ENCODE measurements around the gene TUT4.

Gene TUT4

GRCh38 chr1:52569449-52570210 is 16.7 kb upstream of the TUT4 start:
- no peak for FAIRE-seq

GRCh38 chr1:52567943-52568342 is 15.1 kb upstream of the TUT4 start:
- FAIRE-seq = no peak

- no peak for FAIRE-seq
Measured at GRCh38 chr1:52562766-52563165, 9.9 kb upstream of the TUT4 start.

- FAIRE-seq = no peak
Measured at GRCh38 chr1:52559875-52560274, 7.0 kb upstream of the TUT4 start.

- FAIRE-seq = no peak
Measured at GRCh38 chr1:52558941-52559340, 6.0 kb upstream of the TUT4 start.

GRCh38 chr1:52556641-52557360 is 3.9 kb upstream of the TUT4 start:
- FAIRE-seq = no peak

GRCh38 chr1:52554756-52555155 is 1.9 kb upstream of the TUT4 start:
- no peak for FAIRE-seq

- FAIRE-seq = no peak
Measured at GRCh38 chr1:52554267-52554640, 1.4 kb upstream of the TUT4 start.

- FAIRE-seq = no peak
Measured at GRCh38 chr1:52553362-52554266, 722 bp upstream of the TUT4 start.

GRCh38 chr1:52552236-52552504 is 722 bp downstream of the TUT4 start:
- FAIRE-seq = no peak

GRCh38 chr1:52551507-52552235 is 1.2 kb downstream of the TUT4 start:
- no peak for FAIRE-seq

- no peak for FAIRE-seq
Measured at GRCh38 chr1:52550447-52550846, 2.4 kb downstream of the TUT4 start.

- no peak for FAIRE-seq
Measured at GRCh38 chr1:52549267-52549666, 3.6 kb downstream of the TUT4 start.

- no peak for FAIRE-seq
Measured at GRCh38 chr1:52546852-52547251, 6.0 kb downstream of the TUT4 start.

GRCh38 chr1:52544665-52545525 is 8.0 kb downstream of the TUT4 start:
- FAIRE-seq = no peak

- no peak for FAIRE-seq
Measured at GRCh38 chr1:52542085-52542688, 10.7 kb downstream of the TUT4 start.

GRCh38 chr1:52534928-52535764 is 17.7 kb downstream of the TUT4 start:
- FAIRE-seq = no peak

GRCh38 chr1:52533713-52534112 is 19.2 kb downstream of the TUT4 start:
- FAIRE-seq = no peak

GRCh38 chr1:52532731-52533327 is 20.1 kb downstream of the TUT4 start:
- peak; percentile 3 for FAIRE-seq

GRCh38 chr1:52532247-52532646 is 20.6 kb downstream of the TUT4 start:
- no peak for FAIRE-seq

All from G401.6 (cell line).